ENCODE results near the gene INPPL1.
"Not testable (repeated sequence)": the region's sequence is repeated elsewhere in the genome, so short reads cannot be mapped to it uniquely, and the experiment has no call there.

INPPL1 gene

DNA sequence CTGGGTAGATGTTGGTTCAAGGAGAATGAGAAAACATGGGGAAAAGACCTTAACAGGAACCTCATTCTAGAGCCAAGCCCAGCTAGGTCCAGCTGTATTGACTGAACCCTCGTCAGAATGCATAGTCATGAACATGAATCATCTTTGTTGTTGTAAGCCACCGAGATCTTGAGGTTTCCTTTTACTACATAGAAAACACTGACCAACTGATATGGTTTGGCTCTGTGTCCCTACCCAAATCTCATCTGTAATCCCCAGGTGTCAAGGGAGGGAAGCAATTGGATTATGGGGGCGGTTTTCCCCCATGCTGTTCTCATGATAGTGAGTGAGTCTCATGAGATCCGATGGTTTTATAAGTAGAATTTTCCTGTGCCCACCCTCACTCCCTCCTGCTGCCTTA, 38.8 kb downstream of the INPPL1 start:
- Histone ChIP-seq H3K9ac (ENCODE audit: insufficient read length, low read depth) (no peak overlapping the region), H3K4me1 (ENCODE audit: insufficient read depth, insufficient read length) (no peaks in the 10 kb centered on the region), H3K27me3 (ENCODE audit: insufficient read depth, insufficient read length) (no peaks in the 10 kb centered on the region), H3K36me3 (ENCODE audit: insufficient read depth, insufficient read length, low read length) (no peaks in the 10 kb centered on the region), H3K9me3 (ENCODE audit: insufficient read depth, low read length) (no peaks in the 10 kb centered on the region), H3K4me3 (ENCODE audit: insufficient read length, low read depth) (no peak overlapping the region)
- no peak for DNase-seq (ENCODE audit: low read depth, low spot score)
- TF ChIP-seq SUZ12 (IDR thresholded peaks at IDR 0.05; ENCODE audit: extremely low read depth, insufficient read depth, insufficient read length): no peak
- TF ChIP-seq ZNF274 (IDR thresholded peaks at IDR 0.05; ENCODE audit: low read depth, low read length): no peak
- no peak for TF ChIP-seq YY1 (IDR thresholded peaks at IDR 0.05; ENCODE audit: insufficient read depth, insufficient read length)

DNA sequence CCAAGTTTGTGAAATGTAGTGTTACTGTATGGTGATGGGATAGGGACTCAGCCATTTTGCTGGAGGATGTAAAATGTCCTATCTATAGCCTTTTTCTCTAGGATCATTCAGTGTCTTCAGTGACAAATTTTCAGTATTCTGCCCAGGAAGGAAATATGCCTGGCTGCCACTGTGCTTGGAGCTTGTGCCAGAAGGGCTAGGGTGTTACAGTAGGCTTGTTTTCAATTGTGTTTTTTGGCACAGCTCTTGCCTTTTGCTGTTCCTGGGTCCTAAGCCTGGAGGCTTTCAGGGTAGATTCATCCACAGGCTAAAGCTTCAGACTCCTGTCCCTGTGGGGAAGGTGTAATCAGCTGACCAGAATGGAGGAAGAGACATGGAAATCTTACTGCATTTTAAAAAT, 41.4 kb downstream of the INPPL1 start:
- no peak overlapping the region for H3K9ac ChIP-seq (ENCODE audit: insufficient read length, low read depth)
- H3K36me3 ChIP-seq (ENCODE audit: insufficient read depth, insufficient read length, low read length): no peaks in the 10 kb centered on the region
- H3K4me3 ChIP-seq (ENCODE audit: insufficient read length, low read depth): no peak overlapping the region
- H3K27me3 ChIP-seq (ENCODE audit: insufficient read depth, insufficient read length): no peaks in the 10 kb centered on the region
- DNase-seq (ENCODE audit: low read depth, low spot score): no peak
- H3K9me3 ChIP-seq (ENCODE audit: insufficient read depth, low read length): no peaks in the 10 kb centered on the region
- no peaks in the 10 kb centered on the region for H3K4me1 ChIP-seq (ENCODE audit: insufficient read depth, insufficient read length)
- TF ChIP-seq ZNF274 (IDR thresholded peaks at IDR 0.05; ENCODE audit: low read depth, low read length) (no peak), SUZ12 (IDR thresholded peaks at IDR 0.05; ENCODE audit: extremely low read depth, insufficient read depth, insufficient read length) (no peak), YY1 (IDR thresholded peaks at IDR 0.05; ENCODE audit: insufficient read depth, insufficient read length) (no peak)

DNA sequence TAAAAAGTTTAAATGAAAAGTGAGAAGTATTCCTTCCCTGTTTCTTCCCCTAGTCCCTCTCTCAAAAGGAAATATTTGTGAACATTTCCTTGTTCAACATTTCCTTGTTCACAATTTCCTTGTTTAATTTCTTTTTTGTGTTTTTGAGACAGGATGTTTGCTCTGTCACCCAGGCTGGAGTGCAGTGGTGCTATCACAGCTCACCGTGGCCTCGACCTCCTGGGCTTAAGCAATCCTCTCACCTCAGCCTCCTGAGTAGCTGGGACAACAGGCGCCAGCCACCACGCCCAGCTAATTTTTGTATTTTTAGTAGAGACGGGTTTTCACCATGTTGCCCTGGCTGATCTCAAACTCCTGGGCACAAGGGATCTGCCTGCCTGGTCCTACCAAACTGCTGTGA, 42.4 kb downstream of the INPPL1 start:
- H3K4me3 ChIP-seq (ENCODE audit: insufficient read length, low read depth); H3K9me3 ChIP-seq (ENCODE audit: insufficient read depth, low read length); H3K4me1 ChIP-seq (ENCODE audit: insufficient read depth, insufficient read length); H3K36me3 ChIP-seq (ENCODE audit: insufficient read depth, insufficient read length, low read length); H3K27me3 ChIP-seq (ENCODE audit: insufficient read depth, insufficient read length); H3K9ac ChIP-seq (ENCODE audit: insufficient read length, low read depth); DNase-seq (ENCODE audit: low read depth, low spot score): not testable (repeated sequence)

DNA sequence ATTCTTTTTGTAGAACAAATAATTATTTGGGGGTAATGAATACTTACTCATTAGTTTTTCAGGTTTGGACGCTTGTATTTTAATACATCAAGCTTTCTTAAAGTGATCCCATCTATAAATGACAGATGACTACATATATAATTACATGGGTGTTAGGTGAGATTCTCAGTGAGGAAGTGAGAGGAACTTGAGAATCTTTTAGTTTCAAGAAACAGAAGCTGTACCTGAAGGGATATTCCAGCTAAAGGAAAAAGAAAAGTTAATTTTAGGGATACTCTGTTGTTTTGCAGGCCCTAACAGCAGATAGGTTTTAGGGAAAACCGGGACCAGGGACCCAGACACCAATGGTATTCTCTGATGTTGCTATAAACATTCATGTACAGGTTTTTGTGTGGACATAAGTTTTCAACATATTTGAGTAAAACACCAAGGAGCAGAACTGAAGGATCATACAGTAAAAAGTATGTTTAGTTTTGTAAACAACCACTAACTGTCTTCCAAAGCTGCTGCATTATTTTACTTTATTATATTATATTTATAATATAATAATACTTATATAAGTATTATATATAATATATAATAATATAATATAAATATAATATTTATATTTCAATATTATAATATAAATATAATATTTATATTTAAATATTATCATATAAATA, 43.5 kb downstream of the INPPL1 start:
- no peak for TF ChIP-seq YY1 (IDR thresholded peaks at IDR 0.05; ENCODE audit: insufficient read depth, insufficient read length)
- no peak for TF ChIP-seq SUZ12 (IDR thresholded peaks at IDR 0.05; ENCODE audit: extremely low read depth, insufficient read depth, insufficient read length)
- TF ChIP-seq ZNF274 (IDR thresholded peaks at IDR 0.05; ENCODE audit: low read depth, low read length): no peak
- Histone ChIP-seq H3K27me3 (ENCODE audit: insufficient read depth, insufficient read length) (no peaks in the 10 kb centered on the region), H3K36me3 (ENCODE audit: insufficient read depth, insufficient read length, low read length) (no peaks in the 10 kb centered on the region), H3K4me3 (ENCODE audit: insufficient read length, low read depth) (no peak overlapping the region), H3K9ac (ENCODE audit: insufficient read length, low read depth) (no peak overlapping the region), H3K4me1 (ENCODE audit: insufficient read depth, insufficient read length) (no peaks in the 10 kb centered on the region), H3K9me3 (ENCODE audit: insufficient read depth, low read length) (no peaks in the 10 kb centered on the region)
- DNase-seq (ENCODE audit: low read depth, low spot score): no peak

DNA sequence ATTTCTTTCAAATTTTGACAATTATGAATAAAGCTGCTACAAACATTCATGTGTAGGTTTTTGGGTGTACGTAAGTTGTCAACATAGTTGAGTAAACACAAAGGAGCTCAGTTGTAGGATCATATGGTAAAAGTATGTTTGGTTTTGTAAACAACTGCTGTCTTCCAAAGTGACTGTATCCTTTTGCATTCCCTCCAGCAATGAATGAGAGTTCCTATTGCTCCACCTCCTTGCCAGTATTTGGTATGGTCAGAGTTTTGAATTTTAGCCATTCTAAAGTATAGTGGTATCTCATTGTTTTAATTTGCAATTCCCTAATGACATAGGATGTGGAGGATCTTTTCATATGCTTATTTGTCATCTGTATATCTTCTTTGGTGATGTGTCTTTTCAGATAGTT, 47.4 kb downstream of the INPPL1 start:
- Histone ChIP-seq H3K9ac (ENCODE audit: insufficient read length, low read depth) (no peak overlapping the region), H3K36me3 (ENCODE audit: insufficient read depth, insufficient read length, low read length) (no peaks in the 10 kb centered on the region)
- no peak for DNase-seq (ENCODE audit: low read depth, low spot score)

DNA sequence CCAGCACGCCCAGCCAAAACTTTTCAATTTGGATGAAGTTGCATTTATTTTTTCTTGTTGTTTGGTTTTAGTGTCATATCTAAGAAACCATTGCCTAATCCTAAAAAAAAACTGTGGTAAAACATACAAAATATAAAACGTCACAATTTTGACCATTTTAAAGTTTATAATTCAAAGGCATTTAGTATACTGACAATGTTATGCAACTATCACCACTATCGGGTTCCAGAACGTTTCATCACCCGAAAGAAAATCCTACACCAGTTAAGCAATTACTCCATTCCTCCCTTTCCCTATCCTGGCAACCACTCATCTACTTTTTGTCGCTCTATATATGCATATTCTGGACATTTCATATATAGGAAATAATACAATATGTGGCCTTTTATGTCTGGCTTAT, 49.9 kb downstream of the INPPL1 start:
- no peaks in the 10 kb centered on the region for H3K4me1 ChIP-seq (ENCODE audit: insufficient read depth, insufficient read length)
- no peak for TF ChIP-seq ZNF274 (IDR thresholded peaks at IDR 0.05; ENCODE audit: low read depth, low read length)
- TF ChIP-seq SUZ12 (IDR thresholded peaks at IDR 0.05; ENCODE audit: extremely low read depth, insufficient read depth, insufficient read length): no peak
- H3K9me3 ChIP-seq (ENCODE audit: insufficient read depth, low read length): no peaks in the 10 kb centered on the region
- H3K9ac ChIP-seq (ENCODE audit: insufficient read length, low read depth): no peak overlapping the region
- DNase-seq (ENCODE audit: low read depth, low spot score): no peak
- H3K4me3 ChIP-seq (ENCODE audit: insufficient read length, low read depth): no peak overlapping the region
- no peaks in the 10 kb centered on the region for H3K36me3 ChIP-seq (ENCODE audit: insufficient read depth, insufficient read length, low read length)
- no peaks in the 10 kb centered on the region for H3K27me3 ChIP-seq (ENCODE audit: insufficient read depth, insufficient read length)

More for the DNA sequence above, 47.4 kb downstream of the INPPL1 start:
- H3K27me3 ChIP-seq (ENCODE audit: insufficient read depth, insufficient read length): no peaks in the 10 kb centered on the region
- no peaks in the 10 kb centered on the region for H3K9me3 ChIP-seq (ENCODE audit: insufficient read depth, low read length)
- no peaks in the 10 kb centered on the region for H3K4me1 ChIP-seq (ENCODE audit: insufficient read depth, insufficient read length)
- no peak overlapping the region for H3K4me3 ChIP-seq (ENCODE audit: insufficient read length, low read depth)
- no peak for TF ChIP-seq ZNF274 (IDR thresholded peaks at IDR 0.05; ENCODE audit: low read depth, low read length)
- TF ChIP-seq SUZ12 (IDR thresholded peaks at IDR 0.05; ENCODE audit: extremely low read depth, insufficient read depth, insufficient read length): no peak
- no peak for TF ChIP-seq YY1 (IDR thresholded peaks at IDR 0.05; ENCODE audit: insufficient read depth, insufficient read length)

DNA sequence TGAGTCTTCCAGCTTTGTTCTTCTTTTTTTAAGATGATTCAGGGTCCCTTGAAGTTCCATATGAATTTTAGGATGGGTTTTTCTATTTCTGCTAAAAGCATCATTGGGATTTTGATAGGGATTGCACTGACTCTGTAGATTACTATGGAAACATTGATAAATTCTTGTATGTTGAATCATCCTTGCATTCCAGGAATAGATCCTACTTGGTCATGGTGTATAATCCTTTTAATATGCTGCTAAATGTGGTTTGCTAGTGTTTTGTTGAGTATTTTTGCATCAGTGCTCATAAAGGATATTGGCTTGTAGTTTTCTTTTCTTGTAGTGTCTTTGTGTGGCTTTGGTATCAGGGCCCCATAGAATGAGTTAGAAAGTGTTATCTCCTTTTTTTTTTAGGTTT, 54.3 kb downstream of the INPPL1 start:
- H3K4me1 ChIP-seq (ENCODE audit: insufficient read depth, insufficient read length): no peaks in the 10 kb centered on the region
- TF ChIP-seq ZNF274 (IDR thresholded peaks at IDR 0.05; ENCODE audit: low read depth, low read length): no peak
- TF ChIP-seq SUZ12 (IDR thresholded peaks at IDR 0.05; ENCODE audit: extremely low read depth, insufficient read depth, insufficient read length): no peak
- TF ChIP-seq YY1 (IDR thresholded peaks at IDR 0.05; ENCODE audit: insufficient read depth, insufficient read length): no peak
- H3K9ac ChIP-seq (ENCODE audit: insufficient read length, low read depth): no peak overlapping the region
- H3K4me3 ChIP-seq (ENCODE audit: insufficient read length, low read depth): no peak overlapping the region
- no peaks in the 10 kb centered on the region for H3K27me3 ChIP-seq (ENCODE audit: insufficient read depth, insufficient read length)
- H3K36me3 ChIP-seq (ENCODE audit: insufficient read depth, insufficient read length, low read length): no peaks in the 10 kb centered on the region
- DNase-seq (ENCODE audit: low read depth, low spot score): no peak
- no peaks in the 10 kb centered on the region; the same call in 1 of the 2 replicates for H3K9me3 ChIP-seq (ENCODE audit: insufficient read depth, low read length)

DNA sequence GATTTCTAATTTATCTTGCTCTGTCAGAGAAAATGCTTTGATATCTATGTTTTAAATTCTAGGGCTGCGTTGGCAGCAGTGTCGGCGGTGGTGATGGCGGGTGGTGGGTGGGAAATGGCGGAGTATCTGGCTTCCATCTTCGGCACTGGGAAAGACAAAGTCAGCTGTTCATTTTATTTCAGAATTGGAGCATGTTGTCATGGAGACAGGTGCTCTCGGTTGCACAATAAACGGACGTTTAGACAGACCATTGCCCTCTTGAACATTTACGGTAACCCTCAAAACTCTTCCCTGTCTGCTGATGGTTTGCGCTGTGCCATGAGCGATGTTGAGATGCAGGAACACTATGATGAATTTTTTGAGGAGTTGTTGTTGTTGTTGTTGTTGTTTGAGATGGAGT, 55.5 kb downstream of the INPPL1 start:
- H3K4me3 ChIP-seq (ENCODE audit: insufficient read length, low read depth): no peak overlapping the region
- TF ChIP-seq ZNF274 (IDR thresholded peaks at IDR 0.05; ENCODE audit: low read depth, low read length) (no peak), YY1 (IDR thresholded peaks at IDR 0.05; ENCODE audit: insufficient read depth, insufficient read length) (no peak), SUZ12 (IDR thresholded peaks at IDR 0.05; ENCODE audit: extremely low read depth, insufficient read depth, insufficient read length) (no peak)
- H3K9me3 ChIP-seq (ENCODE audit: insufficient read depth, low read length): no peaks in the 10 kb centered on the region; the same call in 1 of the 2 replicates
- H3K9ac ChIP-seq (ENCODE audit: insufficient read length, low read depth): no peak overlapping the region
- no peaks in the 10 kb centered on the region for H3K4me1 ChIP-seq (ENCODE audit: insufficient read depth, insufficient read length)
- H3K36me3 ChIP-seq (ENCODE audit: insufficient read depth, insufficient read length, low read length): no peaks in the 10 kb centered on the region
- H3K27me3 ChIP-seq (ENCODE audit: insufficient read depth, insufficient read length): no peaks in the 10 kb centered on the region
- DNase-seq (ENCODE audit: low read depth, low spot score): no peak

All from NT2/D1 (cell line).